Measurements from ENCODE around the gene S100A8.

DNA sequence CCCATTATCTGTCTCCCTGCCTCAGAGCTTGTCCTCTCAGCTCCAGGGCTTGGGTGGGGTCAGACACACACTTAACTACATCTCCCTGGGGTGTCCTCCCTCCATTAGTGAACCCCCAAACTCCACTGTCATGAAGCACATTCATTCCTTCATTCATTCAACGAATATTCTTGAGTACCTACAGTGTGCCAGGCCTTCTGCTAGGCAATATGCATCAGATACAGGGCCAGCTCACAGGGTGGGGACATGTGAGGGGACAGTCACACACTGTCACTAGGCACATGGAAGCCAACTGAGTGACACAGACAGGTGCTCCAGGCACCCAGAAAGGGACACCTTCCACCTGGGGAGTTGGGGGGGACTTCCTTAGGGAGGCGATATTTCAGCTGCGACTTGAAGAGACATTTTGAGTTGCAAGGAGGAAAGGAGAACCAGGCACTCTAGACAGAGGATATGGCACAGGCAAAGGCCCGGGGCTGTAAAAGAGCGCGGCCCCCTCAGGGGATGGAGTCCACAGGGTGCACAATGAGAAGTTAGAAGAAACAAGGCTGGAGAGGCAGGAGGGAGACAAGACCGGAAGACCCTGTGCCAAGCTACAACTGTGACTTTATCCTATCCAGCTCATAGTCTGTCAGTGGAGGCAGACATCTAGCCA lies 8.7 kb upstream of the S100A8 start:
- no peak for TF ChIP-seq CTCF (IDR thresholded peaks at IDR 0.05 in 2 of 3, conservative IDR thresholded peaks at IDR 0.05 in 1 of 3; ENCODE audit: borderline replicate concordance in 1 of 3, insufficient read depth in 1 of 3, low read depth in 2 of 3, low read length in 2 of 3)
- TF ChIP-seq EZH2 (IDR thresholded peaks at IDR 0.05): no peak
- TF ChIP-seq POLR2A (IDR thresholded peaks at IDR 0.05; ENCODE audit: borderline replicate concordance, extremely low read depth, insufficient read depth, insufficient read length): no peak
- TF ChIP-seq POLR2AphosphoS5 (IDR thresholded peaks at IDR 0.05; ENCODE audit: low read depth, low read length): no peak
- TF ChIP-seq ZFX (IDR thresholded peaks at IDR 0.05): no peak
- TF ChIP-seq JUND (IDR thresholded peaks at IDR 0.05): no peak
- no peak for TF ChIP-seq REST (IDR thresholded peaks at IDR 0.05; ENCODE audit: low read depth)

All from HCT116 (cell line).